Measurements from ENCODE around the gene JMY.

The JMY gene

GRCh38 chr5:79302454-79302853 lies 66.5 kb downstream of the JMY start:
- H3K4me3 ChIP-seq (replicated peaks; ENCODE audit: low read depth, low read length) = no peak overlapping the region
- TF ChIP-seq, protein P1, sequence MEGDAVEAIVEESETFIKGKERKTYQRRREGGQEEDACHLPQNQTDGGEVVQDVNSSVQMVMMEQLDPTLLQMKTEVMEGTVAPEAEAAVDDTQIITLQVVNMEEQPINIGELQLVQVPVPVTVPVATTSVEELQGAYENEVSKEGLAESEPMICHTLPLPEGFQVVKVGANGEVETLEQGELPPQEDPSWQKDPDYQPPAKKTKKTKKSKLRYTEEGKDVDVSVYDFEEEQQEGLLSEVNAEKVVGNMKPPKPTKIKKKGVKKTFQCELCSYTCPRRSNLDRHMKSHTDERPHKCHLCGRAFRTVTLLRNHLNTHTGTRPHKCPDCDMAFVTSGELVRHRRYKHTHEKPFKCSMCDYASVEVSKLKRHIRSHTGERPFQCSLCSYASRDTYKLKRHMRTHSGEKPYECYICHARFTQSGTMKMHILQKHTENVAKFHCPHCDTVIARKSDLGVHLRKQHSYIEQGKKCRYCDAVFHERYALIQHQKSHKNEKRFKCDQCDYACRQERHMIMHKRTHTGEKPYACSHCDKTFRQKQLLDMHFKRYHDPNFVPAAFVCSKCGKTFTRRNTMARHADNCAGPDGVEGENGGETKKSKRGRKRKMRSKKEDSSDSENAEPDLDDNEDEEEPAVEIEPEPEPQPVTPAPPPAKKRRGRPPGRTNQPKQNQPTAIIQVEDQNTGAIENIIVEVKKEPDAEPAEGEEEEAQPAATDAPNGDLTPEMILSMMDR (IDR thresholded peaks at IDR 0.05; ENCODE audit: low read depth, low read length, missing control alignments) = no peak
- no peak for DNase-seq (ENCODE audit: extremely low read depth, low read depth)

GRCh38 chr5:79305706-79306105 lies 69.8 kb downstream of the JMY start:
- TF ChIP-seq, protein P1 (IDR thresholded peaks at IDR 0.05; ENCODE audit: low read depth, low read length, missing control alignments) = no peak
- no peak overlapping the region for H3K4me3 ChIP-seq (replicated peaks; ENCODE audit: low read depth, low read length)
- no peak for DNase-seq (ENCODE audit: extremely low read depth, low read depth)

- DNase-seq (ENCODE audit: extremely low read depth, low read depth) = peak; percentile 87
- H3K4me3 ChIP-seq (replicated peaks; ENCODE audit: low read depth, low read length) = no peak overlapping the region
- TF ChIP-seq, protein P1 (IDR thresholded peaks at IDR 0.05; ENCODE audit: low read depth, low read length, missing control alignments) = no peak
These were observed 83.1 kb downstream of the JMY start for GRCh38 chr5:79318935-79319614.

DNA sequence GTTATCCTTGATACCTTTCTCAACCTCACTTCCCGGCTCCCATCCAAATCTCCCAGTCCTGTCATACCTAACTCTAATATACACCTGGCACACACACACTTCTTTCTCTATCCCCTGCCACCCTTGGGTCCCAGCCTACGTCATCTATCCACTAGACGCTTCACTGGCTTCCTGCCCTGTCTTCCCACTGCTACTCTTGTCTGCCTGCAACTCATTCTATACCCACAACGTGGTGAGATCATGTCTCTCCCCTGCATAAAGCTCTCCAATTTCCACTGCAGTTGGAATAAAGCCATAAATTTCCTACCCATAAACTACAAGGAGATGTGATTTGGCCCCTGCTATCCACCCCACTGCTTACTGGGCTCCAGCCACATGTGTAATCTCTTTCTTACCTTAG lies 93.5 kb downstream of the JMY start:
- DNase-seq (ENCODE audit: extremely low read depth, low read depth) = no peak
- no peak overlapping the region for H3K4me3 ChIP-seq (replicated peaks; ENCODE audit: low read depth, low read length)
- TF ChIP-seq, protein P1 (IDR thresholded peaks at IDR 0.05; ENCODE audit: low read depth, low read length, missing control alignments) = no peak

GRCh38 chr5:79330071-79330470 lies 94.1 kb downstream of the JMY start:
- TF ChIP-seq, protein P1 (IDR thresholded peaks at IDR 0.05; ENCODE audit: low read depth, low read length, missing control alignments) = no peak
- H3K4me3 ChIP-seq (replicated peaks; ENCODE audit: low read depth, low read length) = no peak overlapping the region
- no peak for DNase-seq (ENCODE audit: extremely low read depth, low read depth)

- H3K4me3 ChIP-seq (replicated peaks; ENCODE audit: low read depth, low read length) = no peak overlapping the region
- DNase-seq (ENCODE audit: extremely low read depth, low read depth) = no peak
- TF ChIP-seq, protein P1 (IDR thresholded peaks at IDR 0.05; ENCODE audit: low read depth, low read length, missing control alignments) = peak; percentile 14
These were observed 98.1 kb downstream of the JMY start for GRCh38 chr5:79333852-79334557.

Measured in HFF-Myc (cell line).